GM18873 (cell line): ENCODE data around the gene RALGAPB.

Experiments used
- ATAC-seq: cut with Tn5 transposase; IDR thresholded peaks from one replicate; pipeline ENCODE4 v1.9.1; 2021; ENCODE audit warnings: mild to moderate bottlenecking, moderate library complexity, moderate number of reproducible peaks; ENCODE audit not compliant: unreplicated experiment, low FRiP score

Gene RALGAPB

DNA sequence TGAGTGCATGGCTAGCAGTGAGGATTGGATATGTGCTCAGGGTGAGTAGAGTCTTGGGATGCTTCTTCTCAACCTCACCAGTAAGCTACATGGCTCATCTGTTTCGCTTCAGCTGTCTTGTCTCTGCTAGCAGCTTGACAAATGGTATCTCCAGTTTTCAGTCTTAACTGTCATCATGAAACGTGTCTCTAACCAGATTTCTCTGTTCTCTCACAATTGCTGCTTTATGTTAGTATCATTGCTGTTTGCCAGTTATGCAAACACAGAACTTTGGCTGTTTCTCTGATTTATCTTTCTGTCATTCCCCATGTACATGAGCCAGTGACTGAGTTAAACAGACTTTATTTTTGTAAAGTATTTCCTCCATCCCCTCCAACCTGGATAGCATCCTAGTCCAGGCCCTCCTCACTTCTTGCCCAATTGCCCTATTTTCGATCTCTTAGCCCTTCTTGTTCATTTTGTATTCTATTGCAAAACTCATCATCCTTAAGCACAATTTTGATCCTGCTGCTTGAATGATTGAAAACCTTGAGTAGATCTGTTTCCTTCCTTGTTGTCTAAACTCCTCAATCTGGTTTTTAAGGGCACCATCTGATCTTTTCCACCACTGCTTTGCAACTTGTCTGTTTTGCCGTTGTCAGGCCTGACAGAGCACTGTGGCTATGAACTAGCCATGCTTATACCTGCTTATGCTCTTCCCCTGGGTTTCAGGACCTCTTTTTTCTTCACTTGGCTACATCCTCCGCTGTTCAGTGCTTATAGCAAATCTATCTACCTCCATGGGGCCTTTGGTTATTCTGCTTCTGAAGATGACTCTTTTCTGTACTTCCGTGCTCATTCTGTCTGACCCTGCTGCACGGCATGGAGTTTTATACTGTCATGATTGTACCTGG, 70.6 kb downstream of the RALGAPB start:
- no peak for ATAC-seq

- ATAC-seq, result no peak
Observed at GRCh38 chr20:38545771-38546170, 73.1 kb downstream of the RALGAPB start.

DNA sequence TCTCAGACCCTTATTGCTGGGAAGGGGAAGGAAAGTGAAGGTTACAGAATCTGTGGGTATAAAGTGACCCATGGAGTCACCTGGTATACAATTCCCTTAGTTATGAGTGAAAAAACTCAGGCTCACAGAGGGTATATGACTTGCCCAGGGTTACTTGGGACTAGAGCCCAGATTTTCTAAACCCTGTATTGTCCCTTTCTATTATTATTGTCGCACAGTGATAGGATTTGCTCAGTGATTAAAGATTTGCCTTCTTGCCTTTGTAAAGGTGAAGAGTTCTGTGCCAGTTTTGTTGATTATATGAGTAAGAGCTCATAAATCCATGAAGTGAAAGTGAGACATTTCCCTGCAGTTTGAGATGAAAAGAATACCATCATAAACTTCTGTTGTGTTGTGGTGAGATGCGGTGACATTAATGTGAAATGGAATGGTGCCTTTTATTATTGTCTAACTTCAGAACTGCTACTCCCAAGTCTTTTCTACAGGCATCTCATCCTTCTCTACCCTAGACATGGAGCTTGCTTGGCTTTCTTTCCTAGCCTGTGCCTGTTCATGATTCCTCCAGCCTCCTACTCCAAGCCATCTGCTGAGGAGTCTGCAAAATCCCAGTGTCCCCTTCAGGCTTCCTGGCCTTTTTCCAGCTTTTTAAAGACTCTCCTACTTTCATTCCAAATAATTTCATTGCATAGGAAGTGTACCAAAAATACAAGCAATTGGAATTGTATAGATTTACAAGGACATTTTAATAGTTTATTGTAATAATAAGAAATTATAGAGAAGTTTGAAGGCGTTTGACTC, 74.8 kb downstream of the RALGAPB start:
- no peak for ATAC-seq

DNA sequence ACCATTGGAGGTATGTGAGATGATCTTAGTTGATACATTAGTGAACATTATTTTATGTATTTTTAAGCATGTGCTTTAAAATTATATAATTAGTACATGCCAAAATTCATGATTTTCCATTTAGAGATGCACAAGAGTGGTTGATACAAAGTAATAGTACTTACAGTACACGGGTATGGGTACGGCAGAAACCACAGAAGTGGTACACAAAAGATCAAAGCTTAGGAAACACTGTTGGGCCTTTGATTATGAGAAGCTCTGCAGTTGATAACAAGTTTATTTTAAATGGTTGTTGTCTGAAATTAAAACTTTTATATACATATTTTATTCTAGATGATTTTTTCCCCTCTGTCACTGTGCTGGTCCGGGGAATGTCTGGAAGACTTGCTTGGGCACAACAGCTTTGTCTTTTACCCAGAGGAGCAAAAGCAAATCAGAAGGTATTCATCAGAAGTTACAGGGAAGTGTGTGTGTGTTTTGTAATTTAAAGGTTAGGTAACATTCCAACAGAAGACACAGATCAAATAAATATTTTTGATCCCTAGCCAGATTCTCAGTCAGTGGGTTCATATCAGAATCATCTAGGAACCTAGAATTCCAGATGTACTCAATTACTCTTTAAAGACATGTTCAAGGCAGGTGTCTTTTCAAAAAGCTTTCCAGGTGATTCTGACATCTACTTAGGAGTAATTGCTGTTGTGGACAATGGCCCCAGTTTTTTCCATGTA, 75.9 kb downstream of the RALGAPB start:
- no peak for ATAC-seq

GRCh38 chr20:38550274-38550673, 77.6 kb downstream of the RALGAPB start:
- no peak for ATAC-seq

GRCh38 chr20:38551056-38551626, 78.5 kb downstream of the RALGAPB start:
- ATAC-seq, result no peak

- no peak for ATAC-seq
Observed at GRCh38 chr20:38554986-38555385, 82.3 kb downstream of the RALGAPB start.

GRCh38 chr20:38555395-38555794, 82.8 kb downstream of the RALGAPB start:
- ATAC-seq, result no peak

GRCh38 chr20:38557174-38557573, 84.5 kb downstream of the RALGAPB start:
- no peak for ATAC-seq

- no peak for ATAC-seq
Observed at GRCh38 chr20:38558596-38559360, 86.1 kb downstream of the RALGAPB start.

- no peak for ATAC-seq
Observed at GRCh38 chr20:38559764-38560163, 87.1 kb downstream of the RALGAPB start.

DNA sequence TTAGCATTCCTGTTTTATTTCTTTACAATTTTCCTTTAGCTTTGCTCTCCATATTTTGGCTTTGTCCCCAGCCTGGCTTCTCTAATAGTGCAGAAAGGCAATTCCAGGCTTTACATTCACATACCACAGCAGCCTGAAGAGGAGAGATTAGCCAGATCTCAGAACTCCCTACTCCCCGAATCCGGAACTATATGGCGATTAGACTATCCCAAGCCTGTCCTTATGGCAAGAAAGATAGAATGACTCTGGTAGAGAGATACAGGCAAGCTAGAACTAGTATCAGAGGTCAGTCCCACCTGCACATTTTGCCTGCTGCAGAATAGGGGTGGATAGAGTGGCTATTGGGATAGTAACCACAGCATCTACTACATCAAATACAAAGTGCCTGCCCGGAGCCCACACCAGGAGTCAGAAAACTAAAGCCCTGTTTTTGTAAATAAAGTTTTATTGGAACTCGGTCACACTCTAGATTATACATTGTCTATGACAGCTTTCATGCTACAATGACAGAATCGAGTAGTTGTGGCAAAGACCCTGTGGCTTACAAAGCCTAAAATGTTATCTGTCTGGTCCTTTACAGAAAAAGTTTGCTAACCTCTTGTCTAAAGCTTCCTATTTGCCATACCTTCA, 91.3 kb downstream of the RALGAPB start:
- no peak for ATAC-seq

DNA sequence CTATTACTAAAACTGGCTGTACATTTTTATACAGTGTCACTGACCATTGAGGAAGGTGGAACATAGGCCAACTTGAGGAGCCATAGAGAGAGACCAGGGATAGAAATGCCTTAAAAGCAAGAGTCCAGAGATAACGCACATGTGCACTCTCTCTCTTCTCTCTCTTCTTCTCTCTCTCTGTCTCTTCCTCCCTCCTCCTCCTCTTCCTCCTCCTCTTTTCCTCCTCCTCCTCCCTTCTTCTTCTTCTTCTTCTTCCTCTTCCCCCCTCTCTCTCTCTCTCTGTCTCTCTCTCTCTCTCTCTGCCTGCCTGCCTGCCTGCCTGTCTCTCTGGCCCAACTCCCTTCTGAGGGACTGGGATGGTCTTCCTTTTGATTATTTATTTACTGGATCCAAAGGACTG, 92.0 kb downstream of the RALGAPB start:
- no peak for ATAC-seq

DNA sequence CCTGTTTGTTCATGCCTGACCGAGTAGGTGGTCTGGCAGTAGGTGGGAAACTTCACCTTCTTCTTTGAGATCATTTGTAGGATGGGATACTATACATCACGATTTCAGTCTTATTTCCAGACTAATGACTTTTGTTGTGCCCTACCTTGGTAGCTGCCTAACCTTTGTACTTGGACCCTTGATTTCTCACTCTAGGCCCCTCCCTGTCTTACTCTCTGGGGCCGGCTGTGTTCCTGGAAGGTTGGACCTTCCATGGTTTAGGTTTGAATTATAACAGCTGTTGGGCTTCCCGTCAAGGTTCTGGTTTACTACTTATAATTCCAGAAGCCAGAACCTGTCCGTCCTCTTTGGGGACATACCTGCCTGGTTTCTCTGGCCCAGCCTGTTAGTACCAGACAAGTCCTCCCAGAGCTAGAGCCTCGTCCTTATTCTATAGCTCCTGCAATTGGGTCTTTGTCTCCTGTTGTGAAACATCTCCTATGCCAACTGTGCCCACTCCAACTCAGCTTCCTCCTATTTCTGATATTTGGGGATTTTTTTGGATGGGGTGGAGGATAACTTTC, 93.5 kb downstream of the RALGAPB start:
- no peak for ATAC-seq

- no peak for ATAC-seq
Observed at GRCh38 chr20:38569747-38570525, 97.3 kb downstream of the RALGAPB start.

DNA sequence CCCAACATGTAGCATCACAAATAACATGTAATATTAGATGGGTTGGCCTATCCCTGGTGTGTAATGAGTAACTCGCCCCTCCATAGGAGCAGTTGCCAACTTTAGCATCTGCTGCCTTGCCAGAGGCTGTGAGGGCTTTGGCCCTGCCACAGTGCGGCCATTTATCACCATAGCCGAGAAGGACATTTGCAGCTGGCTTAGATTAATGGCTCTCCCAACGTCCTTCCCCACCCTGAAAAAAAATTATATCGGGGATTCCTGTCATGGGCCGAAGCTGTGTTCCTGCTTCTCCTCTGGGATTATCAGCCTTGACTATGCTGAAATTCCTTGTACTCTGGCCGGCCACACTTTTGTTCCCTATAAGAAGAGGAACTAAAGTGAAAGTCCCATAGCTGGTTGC, 100.8 kb downstream of the RALGAPB start:
- ATAC-seq, result no peak

GRCh38 chr20:38579219-38579910, 106.7 kb downstream of the RALGAPB start:
- ATAC-seq, result no peak

DNA sequence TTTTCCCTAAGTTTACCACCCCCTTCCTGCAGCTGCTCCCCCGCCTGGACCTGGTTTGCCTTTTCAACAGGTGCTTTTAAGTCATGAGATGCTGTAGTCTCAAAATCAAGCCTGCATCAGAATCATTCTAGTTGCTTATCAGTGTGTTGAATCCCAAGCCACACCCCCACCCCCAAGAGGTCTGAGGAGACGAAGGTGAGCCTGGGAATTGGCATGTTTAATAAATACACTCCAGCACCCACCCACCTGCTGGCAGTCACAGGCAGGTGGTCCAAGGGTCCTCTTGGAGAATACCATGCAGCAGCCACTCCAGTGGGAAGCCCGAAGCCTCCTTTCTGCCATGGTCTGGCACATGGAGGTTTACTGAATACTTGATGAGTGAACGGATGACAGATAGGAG, 107.3 kb downstream of the RALGAPB start:
- no peak for ATAC-seq
